WTC11 (cell line): ENCODE measurements around the gene KAZN. TPM values are rescaled to one million over a fixed set of nuclear protein-coding genes. Genes with fewer than 3 reads are reported as not detected.

Experiments used
- ATAC-seq: fragments of 200-7000 bp; cut with Tn5 transposase; 2 replicates; pipeline ENCODE4 v1.10.0; 2021; ENCODE audit warnings: mild to moderate bottlenecking, moderate library complexity
- CTCF ChIA-PET: fragments of 300-600 bp; sonication (Branson Sonifier 250); formaldehyde crosslinking; loops from one replicate; lab custom pipeline; 2021; ENCODE audit warnings: antibody characterized with exemption; lab: Charles Lee
- POLR2A ChIA-PET: fragments of 350-600 bp; sonication (Branson Sonifier 250); formaldehyde crosslinking; loops from one replicate; lab custom pipeline; 2021; ENCODE audit warnings: antibody characterized with exemption; lab: Charles Lee
- DNase-seq: peaks from one replicate; pipeline ENCODE4 v3.0.0; 2021; ENCODE audit warnings: low spot score
- H3K27ac Mint-ChIP-seq: 2 replicates; pipeline ENCODE4 v1.8.0; 2021; ENCODE audit warnings: mixed read lengths
- H3K27me3 Mint-ChIP-seq: 2 replicates; pipeline ENCODE4 v1.8.0; 2021; ENCODE audit warnings: low read depth, mild to moderate bottlenecking, moderate library complexity, mixed read lengths
- H3K36me3 Mint-ChIP-seq: 2 replicates; pipeline ENCODE4 v1.8.0; 2021; ENCODE audit warnings: mixed read lengths
- H3K4me1 Mint-ChIP-seq: 2 replicates; pipeline ENCODE4 v1.8.0; 2022; ENCODE audit warnings: mixed read lengths
- H3K4me3 Mint-ChIP-seq: 2 replicates; pipeline ENCODE4 v1.8.0; 2021; ENCODE audit warnings: mild to moderate bottlenecking, moderate library complexity, mixed read lengths
- H3K9me3 Mint-ChIP-seq: 2 replicates; pipeline ENCODE4 v1.8.0; 2021; ENCODE audit warnings: mixed read lengths
- FOXP1 ChIP-seq: sonication (generic); formaldehyde crosslinking; IDR thresholded peaks from 2 replicates; pipeline ENCODE4 v1.8.0; 2022; ENCODE audit warnings: missing genetic modification reagents, mild to moderate bottlenecking, moderate library complexity, borderline replicate concordance
- HMGA2 ChIP-seq: fragments of 250-450 bp; sonication (Bioruptor Pico); IDR thresholded peaks from 2 replicates; pipeline ENCODE4 v1.4.0; 2021; ENCODE audit warnings: mild to moderate bottlenecking, moderate library complexity
- HMGXB4 ChIP-seq: sonication (generic); formaldehyde crosslinking; IDR thresholded peaks from 2 replicates; pipeline ENCODE4 v1.8.1; 2023; ENCODE audit warnings: mild to moderate bottlenecking, moderate library complexity, missing genetic modification reagents
- MXD4 ChIP-seq: fragments of 250-450 bp; sonication (Bioruptor Pico); IDR thresholded peaks from 2 replicates; pipeline ENCODE4 v1.8.0; 2021; ENCODE audit warnings: mild to moderate bottlenecking, moderate library complexity, borderline replicate concordance
- NFYB ChIP-seq: sonication (generic); formaldehyde crosslinking; conservative IDR thresholded peaks from 2 replicates; pipeline ENCODE4 v1.8.0; 2022; ENCODE audit warnings: low read depth, missing genetic modification reagents
- SMAD3 ChIP-seq: sonication (generic); formaldehyde crosslinking; IDR thresholded peaks from 2 replicates; pipeline ENCODE4 v1.8.0; 2022; ENCODE audit warnings: missing genetic modification reagents, mild to moderate bottlenecking, borderline replicate concordance
- TCF7 ChIP-seq: sonication (generic); formaldehyde crosslinking; IDR thresholded peaks from 2 replicates; pipeline ENCODE4 v1.8.0; 2022; ENCODE audit warnings: mild to moderate bottlenecking, low read depth, missing genetic modification reagents, moderate library complexity
- TEAD4 ChIP-seq: sonication (generic); formaldehyde crosslinking; IDR thresholded peaks from 2 replicates; pipeline ENCODE4 v1.8.0; 2022; ENCODE audit warnings: mild to moderate bottlenecking, missing genetic modification reagents
- total RNA-seq: library from RNA; stranded (reverse); gene quantifications from 3 replicates; pipeline ENCODE4 v1.2.3, GENCODE V29; 2021
- TF ChIP-seq, protein P1 (sequence below): sonication (generic); formaldehyde crosslinking; IDR thresholded peaks from 2 replicates; pipeline ENCODE4 v1.8.1; 2022; ENCODE audit warnings: low read depth, missing genetic modification reagents, borderline replicate concordance
- TF ChIP-seq, protein P2 (sequence below): sonication (generic); formaldehyde crosslinking; IDR thresholded peaks from 2 replicates; pipeline ENCODE4 v1.8.0; 2023; ENCODE audit warnings: missing genetic modification reagents, mild to moderate bottlenecking, borderline replicate concordance
- TF ChIP-seq, protein P3 (sequence below): fragments of 250-450 bp; sonication (Bioruptor Pico); IDR thresholded peaks from 2 replicates; pipeline ENCODE4 v1.9.0; 2021; ENCODE audit warnings: mild to moderate bottlenecking

KAZN gene
- total RNA-seq, 1 experiment from 2014 or later: 19.9 TPM

DNA sequence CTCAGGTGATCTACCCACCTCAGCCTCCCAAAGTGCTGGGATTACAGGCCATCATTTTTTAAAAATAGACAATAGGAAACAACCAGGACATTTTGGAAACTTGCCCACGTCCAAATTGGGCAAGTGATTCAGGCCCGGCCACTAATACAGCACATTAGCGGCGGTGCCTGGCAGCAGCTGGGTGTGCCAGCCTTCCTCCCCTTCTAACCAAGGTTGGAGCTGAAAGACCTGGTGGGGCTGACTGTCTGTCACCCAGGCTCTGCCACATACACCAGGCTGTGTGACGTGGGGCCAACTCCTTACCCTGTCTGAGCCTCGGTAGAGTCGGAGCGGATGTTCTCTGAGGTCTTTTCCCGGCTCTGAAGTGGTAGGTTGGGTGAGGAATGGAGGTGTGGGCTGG lies 525.4 kb downstream of the KAZN start:
- TF ChIP-seq, protein P1, sequence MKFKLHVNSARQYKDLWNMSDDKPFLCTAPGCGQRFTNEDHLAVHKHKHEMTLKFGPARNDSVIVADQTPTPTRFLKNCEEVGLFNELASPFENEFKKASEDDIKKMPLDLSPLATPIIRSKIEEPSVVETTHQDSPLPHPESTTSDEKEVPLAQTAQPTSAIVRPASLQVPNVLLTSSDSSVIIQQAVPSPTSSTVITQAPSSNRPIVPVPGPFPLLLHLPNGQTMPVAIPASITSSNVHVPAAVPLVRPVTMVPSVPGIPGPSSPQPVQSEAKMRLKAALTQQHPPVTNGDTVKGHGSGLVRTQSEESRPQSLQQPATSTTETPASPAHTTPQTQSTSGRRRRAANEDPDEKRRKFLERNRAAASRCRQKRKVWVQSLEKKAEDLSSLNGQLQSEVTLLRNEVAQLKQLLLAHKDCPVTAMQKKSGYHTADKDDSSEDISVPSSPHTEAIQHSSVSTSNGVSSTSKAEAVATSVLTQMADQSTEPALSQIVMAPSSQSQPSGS: no peak
- no peak for TF ChIP-seq TEAD4 (CRISPR knock-in tag)
- TF ChIP-seq MXD4: no peak
- no peak for TF ChIP-seq HMGA2 (CRISPR knock-in tag)
- TF ChIP-seq, protein P2, sequence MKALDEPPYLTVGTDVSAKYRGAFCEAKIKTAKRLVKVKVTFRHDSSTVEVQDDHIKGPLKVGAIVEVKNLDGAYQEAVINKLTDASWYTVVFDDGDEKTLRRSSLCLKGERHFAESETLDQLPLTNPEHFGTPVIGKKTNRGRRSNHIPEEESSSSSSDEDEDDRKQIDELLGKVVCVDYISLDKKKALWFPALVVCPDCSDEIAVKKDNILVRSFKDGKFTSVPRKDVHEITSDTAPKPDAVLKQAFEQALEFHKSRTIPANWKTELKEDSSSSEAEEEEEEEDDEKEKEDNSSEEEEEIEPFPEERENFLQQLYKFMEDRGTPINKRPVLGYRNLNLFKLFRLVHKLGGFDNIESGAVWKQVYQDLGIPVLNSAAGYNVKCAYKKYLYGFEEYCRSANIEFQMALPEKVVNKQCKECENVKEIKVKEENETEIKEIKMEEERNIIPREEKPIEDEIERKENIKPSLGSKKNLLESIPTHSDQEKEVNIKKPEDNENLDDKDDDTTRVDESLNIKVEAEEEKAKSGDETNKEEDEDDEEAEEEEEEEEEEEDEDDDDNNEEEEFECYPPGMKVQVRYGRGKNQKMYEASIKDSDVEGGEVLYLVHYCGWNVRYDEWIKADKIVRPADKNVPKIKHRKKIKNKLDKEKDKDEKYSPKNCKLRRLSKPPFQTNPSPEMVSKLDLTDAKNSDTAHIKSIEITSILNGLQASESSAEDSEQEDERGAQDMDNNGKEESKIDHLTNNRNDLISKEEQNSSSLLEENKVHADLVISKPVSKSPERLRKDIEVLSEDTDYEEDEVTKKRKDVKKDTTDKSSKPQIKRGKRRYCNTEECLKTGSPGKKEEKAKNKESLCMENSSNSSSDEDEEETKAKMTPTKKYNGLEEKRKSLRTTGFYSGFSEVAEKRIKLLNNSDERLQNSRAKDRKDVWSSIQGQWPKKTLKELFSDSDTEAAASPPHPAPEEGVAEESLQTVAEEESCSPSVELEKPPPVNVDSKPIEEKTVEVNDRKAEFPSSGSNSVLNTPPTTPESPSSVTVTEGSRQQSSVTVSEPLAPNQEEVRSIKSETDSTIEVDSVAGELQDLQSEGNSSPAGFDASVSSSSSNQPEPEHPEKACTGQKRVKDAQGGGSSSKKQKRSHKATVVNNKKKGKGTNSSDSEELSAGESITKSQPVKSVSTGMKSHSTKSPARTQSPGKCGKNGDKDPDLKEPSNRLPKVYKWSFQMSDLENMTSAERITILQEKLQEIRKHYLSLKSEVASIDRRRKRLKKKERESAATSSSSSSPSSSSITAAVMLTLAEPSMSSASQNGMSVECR (CRISPR knock-in tag): no peak
- TF ChIP-seq SMAD3 (CRISPR knock-in tag): no peak
- TF ChIP-seq, protein P3, sequence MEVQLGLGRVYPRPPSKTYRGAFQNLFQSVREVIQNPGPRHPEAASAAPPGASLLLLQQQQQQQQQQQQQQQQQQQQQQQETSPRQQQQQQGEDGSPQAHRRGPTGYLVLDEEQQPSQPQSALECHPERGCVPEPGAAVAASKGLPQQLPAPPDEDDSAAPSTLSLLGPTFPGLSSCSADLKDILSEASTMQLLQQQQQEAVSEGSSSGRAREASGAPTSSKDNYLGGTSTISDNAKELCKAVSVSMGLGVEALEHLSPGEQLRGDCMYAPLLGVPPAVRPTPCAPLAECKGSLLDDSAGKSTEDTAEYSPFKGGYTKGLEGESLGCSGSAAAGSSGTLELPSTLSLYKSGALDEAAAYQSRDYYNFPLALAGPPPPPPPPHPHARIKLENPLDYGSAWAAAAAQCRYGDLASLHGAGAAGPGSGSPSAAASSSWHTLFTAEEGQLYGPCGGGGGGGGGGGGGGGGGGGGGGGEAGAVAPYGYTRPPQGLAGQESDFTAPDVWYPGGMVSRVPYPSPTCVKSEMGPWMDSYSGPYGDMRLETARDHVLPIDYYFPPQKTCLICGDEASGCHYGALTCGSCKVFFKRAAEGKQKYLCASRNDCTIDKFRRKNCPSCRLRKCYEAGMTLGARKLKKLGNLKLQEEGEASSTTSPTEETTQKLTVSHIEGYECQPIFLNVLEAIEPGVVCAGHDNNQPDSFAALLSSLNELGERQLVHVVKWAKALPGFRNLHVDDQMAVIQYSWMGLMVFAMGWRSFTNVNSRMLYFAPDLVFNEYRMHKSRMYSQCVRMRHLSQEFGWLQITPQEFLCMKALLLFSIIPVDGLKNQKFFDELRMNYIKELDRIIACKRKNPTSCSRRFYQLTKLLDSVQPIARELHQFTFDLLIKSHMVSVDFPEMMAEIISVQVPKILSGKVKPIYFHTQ (CRISPR knock-in tag): no peak
- TF ChIP-seq NFYB (CRISPR knock-in tag): no peak
- no peak for TF ChIP-seq TCF7 (CRISPR knock-in tag)
- peaks cover 4% of the 10 kb centered on the region; the same call in 1 of the 2 replicates for H3K36me3 Mint-ChIP-seq
- ChIA-PET POLR2A (no interaction called here), CTCF (interaction anchor here (0.7 to 1.5 kb wide), 3 partner anchors 13 to 199 kb away, joined by 3 to 6 read pairs (median 5); no protein-coding TSS in a partner anchor)
- H3K4me1 Mint-ChIP-seq: peaks cover 15% of the 10 kb centered on the region
- DNase-seq: no peak
- no peak overlapping the region for H3K4me3 Mint-ChIP-seq
- 0 out of 2 replicates have a peak, but pooled peaks cover 3% of the 10 kb centered on the region for H3K9me3 Mint-ChIP-seq
- ATAC-seq: no peak
- H3K27me3 Mint-ChIP-seq: no peaks in the 10 kb centered on the region
- H3K27ac Mint-ChIP-seq: no peak overlapping the region

DNA sequence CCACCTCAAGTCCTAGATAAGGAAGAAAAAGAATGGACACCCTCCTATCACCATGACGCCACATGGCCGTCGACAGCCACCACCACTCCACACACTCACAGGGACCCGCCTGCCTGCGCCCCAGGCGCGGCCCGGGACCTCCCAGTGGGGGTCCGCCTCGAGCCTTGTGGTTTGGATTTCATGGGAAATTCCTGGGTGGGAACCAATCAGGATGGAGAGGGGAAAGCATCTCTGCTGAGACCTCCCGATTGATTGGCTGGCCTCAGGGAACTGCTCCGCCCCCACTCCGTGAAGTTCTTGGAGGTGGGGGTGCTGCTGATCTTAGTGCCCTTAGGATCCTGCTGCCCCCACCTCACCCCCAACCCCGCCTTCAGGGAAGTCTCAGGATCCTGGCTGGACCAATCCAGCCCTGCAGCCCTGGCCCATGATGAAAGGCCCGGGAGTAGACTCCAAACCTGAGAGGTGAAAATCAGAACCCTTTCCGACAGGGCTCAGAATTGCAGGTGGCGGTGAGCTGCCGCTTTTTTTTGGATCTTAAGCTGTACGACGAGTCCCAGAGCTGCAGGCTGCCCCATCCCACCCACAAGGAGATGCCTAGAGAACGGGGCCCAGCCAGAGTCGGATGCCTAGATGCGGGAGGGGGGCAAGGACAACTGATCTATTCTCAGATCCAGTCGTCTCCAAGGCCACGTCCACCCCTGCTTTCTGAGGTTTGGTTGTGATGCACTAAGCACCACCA lies 526.0 kb downstream of the KAZN start:
- POLR2A ChIA-PET: no interaction called here
- peak; percentile 24 for DNase-seq
- Mint-ChIP-seq H3K9me3 (peaks cover 7% of the 10 kb centered on the region), H3K27me3 (peaks cover 4% of the 10 kb centered on the region), H3K4me3 (no peak overlapping the region), H3K27ac (no peak overlapping the region), H3K4me1 (peaks cover 15% of the 10 kb centered on the region), H3K36me3 (peaks cover 8% of the 10 kb centered on the region)
- TF ChIP-seq HMGA2 (CRISPR knock-in tag) (no peak), HMGXB4 (no peak), FOXP1 (no peak), NFYB (CRISPR knock-in tag) (peak; percentile 57)
- CTCF ChIA-PET: interaction anchor here (0.6 to 1.5 kb wide), 2 partner anchors 28 to 199 kb away, joined by 3 to 5 read pairs; no protein-coding TSS in a partner anchor
- no peak; the same call in 1 of the 2 replicates for ATAC-seq
